NCI-H1417 treated with DMSO at 0.1 percent for 48 hours (cell line): Measurements from ENCODE around the gene ADAMTS17.

ENCODE experiments used
- DNase-seq: peaks from one replicate; lab custom pipeline; 2025; lab: John Stamatoyannopoulos, UW

Gene ADAMTS17

DNA sequence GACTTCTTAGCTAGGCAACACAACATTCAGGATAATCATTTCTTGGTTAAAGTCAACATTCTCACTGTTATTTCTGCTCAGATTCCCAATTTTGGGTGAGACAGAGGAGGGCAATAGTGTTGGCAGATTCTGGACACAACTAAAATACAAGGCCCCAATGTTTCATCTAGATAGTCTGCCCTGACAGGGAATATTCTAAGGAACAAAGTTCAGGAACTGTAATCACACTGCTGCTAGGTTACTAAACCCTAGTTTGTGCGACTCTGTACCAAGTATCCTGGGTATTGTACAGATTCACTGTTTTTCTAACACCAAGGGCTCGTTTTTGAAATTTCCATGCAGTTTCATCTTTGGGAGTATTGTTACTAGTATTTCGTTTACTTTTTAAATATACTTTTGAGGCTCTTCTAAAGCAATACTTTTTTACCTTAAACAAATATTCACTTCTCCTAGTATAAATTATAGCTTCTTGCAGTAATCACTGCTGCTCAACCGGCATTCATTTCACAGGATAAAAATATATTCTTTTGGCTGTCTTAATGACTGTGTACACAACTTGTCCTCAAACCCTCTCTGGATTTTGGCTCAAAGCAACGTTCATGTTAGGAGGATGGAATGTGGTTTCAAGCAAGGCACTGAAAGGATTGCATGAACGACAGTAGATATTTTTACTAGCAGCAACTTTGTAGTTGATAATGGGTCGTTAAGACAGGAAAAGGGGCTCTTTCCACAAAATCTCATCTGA, 167.4 kb downstream of the ADAMTS17 start:
- DNase-seq = no peak

GRCh38 chr15:100172356-100173024, 169.3 kb downstream of the ADAMTS17 start:
- DNase-seq = no peak

DNA sequence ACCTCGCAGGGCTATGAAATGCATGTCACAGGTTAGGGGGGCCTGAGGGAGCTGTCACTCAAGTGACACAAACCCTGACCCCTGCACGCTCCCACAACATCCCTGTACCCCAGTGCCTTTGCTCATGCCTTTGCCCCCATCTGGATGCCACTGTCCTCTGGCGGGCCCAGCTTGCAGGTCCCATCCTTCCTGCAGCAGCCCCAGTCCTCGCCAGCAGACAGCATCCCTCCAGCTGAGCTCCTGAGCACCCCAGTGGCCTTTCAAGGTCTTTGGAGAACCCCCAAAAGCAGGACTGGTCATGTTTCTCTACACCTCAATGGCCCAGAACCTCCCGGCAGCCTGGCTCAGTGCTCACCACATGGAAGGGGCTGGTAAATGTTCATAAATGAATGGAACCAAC, 170.4 kb downstream of the ADAMTS17 start:
- no peak for DNase-seq

- DNase-seq = no peak
Observed at GRCh38 chr15:100170291-100171210, 171.2 kb downstream of the ADAMTS17 start.

DNA sequence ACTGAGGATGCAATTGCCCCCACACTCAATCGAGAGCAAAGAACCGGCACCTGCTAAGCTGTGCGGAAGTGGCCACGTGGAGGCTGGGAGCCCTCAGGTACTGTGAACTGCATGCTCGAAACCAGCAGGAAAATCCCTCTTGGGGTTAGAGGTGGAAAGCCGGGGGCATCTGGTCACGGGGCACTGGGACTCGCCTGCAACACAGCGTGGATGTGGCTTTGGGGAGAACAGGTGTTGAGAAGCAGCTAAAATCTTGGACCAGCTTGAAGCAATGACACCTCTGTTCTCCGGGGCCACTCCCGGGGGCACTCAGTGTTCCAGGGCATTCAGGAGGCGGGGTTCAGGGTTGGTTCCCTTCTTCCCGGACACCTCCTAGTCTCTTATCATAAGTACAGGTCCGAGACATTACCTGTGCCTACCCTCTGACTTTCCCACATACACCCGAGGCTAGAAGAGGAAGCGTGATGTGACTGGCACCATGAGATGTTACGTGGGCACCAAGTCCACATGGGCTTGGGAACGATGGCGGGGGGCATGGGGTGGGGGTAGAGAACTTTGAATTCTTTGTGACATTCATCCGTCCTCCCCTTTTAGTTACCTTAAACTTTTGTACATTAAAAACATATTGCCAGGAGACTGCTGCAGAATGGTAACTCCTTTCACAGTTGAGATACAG, 172.0 kb downstream of the ADAMTS17 start:
- no peak for DNase-seq

- DNase-seq = no peak
Observed at GRCh38 chr15:100168787-100169186, 173.0 kb downstream of the ADAMTS17 start.

DNA sequence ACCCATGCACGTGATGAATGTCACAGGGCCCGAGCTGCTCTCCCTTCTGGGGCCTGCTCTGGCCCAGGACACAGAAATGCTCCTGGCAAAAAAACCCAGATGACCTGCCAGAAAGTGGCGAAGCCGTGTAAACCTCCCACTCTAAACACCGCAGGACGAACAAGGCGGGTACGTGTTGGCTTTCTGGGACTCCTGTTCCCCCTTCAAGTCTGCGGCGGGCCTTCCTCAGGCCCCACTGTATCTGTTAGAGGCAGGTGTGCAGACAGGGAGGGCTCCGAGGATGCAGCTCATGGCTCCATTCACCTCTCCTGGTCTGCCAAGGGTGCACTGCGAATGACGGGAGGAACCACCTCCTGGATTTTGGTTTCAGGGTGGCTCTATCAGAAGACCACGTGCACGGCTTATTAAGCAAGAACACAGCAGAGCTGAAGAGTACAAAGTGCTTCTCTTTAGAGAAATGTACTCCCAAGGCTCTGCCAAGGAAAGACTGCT, 173.8 kb downstream of the ADAMTS17 start:
- DNase-seq = no peak

DNA sequence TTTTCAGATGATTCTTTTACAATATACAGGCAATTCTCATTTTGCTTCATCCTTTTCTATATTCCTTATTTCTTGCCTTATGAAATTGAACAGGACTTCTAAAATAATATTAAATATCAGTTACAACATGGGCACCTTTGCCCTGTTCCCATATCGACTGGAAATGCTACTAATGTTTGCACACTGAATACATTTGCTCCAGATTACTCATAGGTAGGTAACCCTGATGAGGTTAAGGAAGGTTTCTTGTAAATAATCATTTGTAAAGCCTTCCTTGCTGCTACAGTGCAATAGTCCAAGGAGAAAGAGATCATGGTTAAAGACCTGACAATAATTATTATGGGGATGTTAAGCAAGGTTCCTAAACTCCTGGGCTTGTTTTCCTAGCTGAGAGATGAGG, 175.5 kb downstream of the ADAMTS17 start:
- DNase-seq = no peak

GRCh38 chr15:100163961-100164360, 177.8 kb downstream of the ADAMTS17 start:
- DNase-seq = no peak

- DNase-seq = no peak
Observed at GRCh38 chr15:100160953-100161352, 180.8 kb downstream of the ADAMTS17 start.

DNA sequence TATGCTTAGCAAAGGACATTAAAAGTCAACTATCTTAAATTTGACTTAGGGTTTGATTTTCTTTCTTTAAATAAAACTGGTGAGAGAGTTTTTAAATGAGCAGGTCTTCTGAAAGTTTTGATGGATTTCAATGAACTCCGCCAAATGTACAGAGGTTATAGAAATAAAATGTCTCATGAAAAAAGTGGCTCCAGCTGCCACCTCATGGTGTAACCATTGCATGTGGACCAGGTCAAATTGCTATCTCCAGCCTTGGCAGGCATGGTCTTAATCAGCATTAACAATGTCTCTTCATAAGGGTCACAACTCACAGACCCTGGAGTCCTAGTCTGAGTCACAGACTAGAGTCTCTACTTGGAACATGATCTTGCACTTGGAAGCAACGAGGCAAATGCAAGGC, 182.3 kb downstream of the ADAMTS17 start:
- no peak for DNase-seq

- no peak for DNase-seq
Observed at GRCh38 chr15:100158356-100158755, 183.4 kb downstream of the ADAMTS17 start.

- DNase-seq = no peak
Observed at GRCh38 chr15:100156201-100156600, 185.6 kb downstream of the ADAMTS17 start.

GRCh38 chr15:100154338-100154737, 187.4 kb downstream of the ADAMTS17 start:
- no peak for DNase-seq

GRCh38 chr15:100152463-100152862, 189.3 kb downstream of the ADAMTS17 start:
- DNase-seq = no peak

DNA sequence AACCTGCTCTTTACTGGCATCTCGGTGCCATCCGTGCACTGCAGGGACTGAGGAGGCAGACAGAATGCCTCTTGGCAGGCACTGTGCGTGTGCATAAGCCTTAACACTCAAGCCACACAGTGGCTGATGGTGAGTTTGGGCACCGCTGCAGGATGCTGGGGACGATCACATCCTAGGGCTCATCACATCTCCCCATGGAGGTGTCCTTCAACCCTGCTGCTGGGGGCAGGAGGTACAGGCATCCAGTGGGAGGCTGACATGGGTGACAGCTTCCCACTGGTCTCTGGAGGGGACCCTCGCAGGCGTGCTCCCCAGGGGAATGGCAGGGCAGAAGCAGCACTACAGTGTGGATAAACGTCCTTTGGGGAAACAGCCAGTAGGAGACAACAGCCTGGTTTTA, 190.9 kb downstream of the ADAMTS17 start:
- DNase-seq = no peak

DNA sequence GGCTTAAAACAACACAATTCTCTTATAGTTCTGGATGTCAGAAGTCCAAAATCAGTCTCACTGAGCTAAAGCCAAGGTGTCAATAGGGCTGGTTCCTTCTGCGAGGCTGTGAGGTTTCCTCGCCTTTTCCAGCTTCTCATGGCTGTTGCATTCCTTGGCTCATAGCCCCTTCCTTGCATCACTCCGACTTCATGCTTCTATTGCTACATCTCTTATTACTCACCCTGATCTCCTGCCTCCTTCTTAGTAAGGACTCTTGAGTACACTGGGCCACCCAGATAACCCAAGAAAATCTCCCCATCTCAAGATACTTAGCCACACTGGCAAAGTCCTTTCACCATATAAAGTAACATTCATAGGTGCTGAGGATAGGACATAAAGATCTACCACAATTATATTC, 193.9 kb downstream of the ADAMTS17 start:
- DNase-seq = no peak

- no peak for DNase-seq
Observed at GRCh38 chr15:100143378-100143777, 198.4 kb downstream of the ADAMTS17 start.

DNA sequence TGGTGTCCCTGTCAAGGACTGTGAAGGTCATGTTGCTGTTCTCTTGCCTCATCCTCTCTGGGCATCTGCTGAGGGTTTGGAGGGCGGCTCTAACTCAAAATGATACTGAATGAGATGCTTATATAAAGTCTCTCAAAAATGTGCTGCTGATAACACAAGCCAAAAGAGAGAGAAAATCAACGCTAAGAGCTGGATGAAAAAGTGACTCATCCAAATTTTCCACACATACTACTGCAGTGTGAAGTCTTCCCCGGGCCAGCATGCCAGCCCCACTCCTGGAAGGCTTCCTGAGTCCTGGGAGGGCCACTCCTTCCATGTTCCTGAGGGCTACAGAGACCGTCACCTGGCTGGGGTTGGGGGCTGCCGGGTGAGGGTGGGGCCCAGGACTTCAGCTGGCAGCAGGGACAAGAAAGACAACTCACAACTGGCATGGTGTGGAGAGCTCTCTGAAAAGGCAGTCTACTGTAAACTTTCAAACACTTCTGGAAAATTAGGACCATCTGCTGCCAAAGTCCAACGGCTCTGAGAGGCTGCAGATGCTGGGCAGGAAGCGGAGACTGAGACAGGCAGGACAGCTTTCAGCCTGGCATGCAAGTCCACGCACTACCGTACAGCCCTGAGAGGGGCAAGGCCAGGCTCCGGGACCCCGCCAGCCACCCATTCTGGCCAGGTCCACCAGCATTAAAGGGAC, 200.3 kb downstream of the ADAMTS17 start:
- DNase-seq = no peak

DNA sequence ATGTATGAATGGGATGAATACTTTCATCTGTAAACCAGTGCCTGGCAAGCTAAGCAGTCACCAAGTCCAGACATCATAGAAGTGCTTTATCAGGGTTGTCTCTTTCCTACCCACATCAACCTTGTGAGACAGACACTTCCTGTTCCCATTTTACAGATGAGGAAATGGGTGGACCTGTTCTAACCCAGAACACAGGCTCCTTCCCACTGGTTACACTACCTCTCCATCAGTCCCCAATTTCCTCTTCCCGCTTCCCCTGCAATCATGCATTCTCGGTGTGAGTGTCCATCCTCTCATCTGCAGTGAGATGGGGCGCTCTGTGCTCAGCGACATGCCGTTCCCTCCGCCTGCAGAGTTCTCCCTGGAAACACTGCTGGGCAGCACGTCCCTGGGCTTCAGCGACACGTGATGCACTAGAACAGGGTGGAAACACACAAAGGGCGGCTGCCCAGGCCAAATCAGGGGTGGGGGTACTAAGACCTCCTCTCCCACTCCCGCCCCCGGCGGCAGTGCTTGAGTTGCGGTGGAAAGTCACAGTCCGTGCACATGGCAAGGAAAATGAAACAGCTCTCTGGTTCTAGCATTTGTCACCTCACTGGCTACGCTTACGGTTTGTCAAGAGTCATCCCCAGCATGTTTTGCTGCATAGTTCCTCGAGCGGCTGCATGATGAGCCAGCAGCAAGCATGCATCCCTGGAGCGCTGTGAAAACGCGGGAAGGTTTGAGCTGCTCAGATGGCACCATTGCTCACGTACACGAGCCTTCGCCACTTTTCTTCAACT, 201.1 kb downstream of the ADAMTS17 start:
- DNase-seq = no peak
